GM19351 (cell line): ENCODE results near the gene ARID1B.
"Not testable (repeated sequence)": the region's sequence is repeated elsewhere in the genome, so short reads cannot be mapped to it uniquely, and the experiment has no call there.

Experiments used
- ATAC-seq: cut with Tn5 transposase; IDR thresholded peaks from one replicate; pipeline ENCODE4 v1.9.1; 2021; ENCODE audit warnings: mild to moderate bottlenecking, moderate library complexity; ENCODE audit not compliant: unreplicated experiment

The ARID1B gene

DNA sequence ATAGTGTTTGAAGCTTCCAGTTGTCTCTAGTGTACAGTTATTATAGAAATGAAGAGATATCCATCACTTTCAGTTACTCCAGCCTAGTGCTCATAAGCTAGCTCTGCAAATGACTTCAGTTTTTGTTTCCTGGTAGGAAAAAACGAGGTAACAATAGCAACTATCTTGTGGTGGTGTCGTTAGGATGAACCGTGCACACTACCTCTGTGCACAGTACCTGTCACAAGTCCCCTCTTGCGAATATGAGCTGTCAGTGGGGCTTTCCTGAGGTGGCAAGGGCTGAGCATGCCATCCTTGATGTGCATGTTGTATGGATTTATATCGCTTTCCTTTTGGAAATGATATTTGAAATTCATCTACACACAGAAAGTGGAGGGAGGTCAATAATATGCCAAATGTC is 151.8 kb downstream of the ARID1B start:
- ATAC-seq = no peak

DNA sequence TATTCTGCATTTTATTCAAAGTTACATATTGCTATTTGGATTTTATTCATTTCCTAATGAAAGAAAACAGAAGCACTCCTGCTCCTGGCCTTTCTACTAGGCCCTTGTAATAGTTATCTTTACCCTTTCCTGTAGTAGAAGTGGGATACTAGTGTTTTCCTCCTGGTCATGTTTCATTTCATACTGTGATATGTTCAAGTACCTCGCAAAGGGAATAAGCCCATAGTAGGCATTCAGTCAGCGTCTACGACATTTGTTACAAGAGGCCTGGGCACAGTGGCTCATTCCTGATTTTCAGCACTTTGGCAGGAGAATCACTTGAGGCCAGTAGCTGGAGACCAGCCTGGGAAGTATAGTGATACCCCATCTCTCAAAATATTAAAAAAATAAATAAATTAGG is 154.1 kb downstream of the ARID1B start:
- ATAC-seq = no peak

DNA sequence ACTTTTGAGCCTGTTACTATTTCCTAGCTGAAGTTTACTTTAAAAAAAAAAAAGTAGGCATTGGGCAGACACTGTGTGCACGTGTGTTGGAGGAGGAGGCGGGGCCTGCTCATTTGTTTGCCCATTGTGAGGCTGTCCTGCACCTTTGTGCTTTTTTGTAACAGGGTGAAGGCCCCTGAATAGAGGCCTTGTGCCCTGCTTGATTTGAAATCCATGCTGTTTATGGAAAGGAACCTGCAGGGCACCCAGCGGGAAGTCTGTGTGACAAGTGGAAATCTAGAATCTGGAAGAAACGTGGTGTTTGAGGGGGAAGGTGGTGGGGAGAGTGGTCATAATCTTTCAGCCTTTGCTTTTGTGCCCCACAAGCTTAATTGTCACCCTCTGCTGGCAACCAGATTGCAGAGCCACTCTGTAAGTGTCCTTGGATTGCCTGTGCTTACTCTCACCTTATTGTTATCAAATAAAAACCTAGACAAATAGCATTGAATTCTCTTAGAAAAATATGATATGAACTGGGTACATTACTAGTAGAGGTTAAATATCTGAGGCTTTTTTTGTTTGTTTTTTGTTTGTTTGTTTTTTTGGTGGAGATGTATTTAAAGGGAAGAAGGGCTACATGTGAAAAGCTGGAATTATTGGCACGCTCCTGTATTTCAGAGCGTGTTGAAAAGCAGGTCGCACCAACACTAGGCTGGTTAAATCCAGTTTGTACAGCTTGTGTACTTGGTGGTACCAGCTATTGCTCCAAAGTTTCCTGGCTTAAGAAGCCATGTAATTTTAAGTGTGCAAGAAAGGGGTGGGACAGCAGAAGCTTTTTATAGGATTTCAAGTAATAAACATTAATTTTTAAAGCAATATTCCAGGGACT is 156.3 kb downstream of the ARID1B start:
- ATAC-seq = no peak

DNA sequence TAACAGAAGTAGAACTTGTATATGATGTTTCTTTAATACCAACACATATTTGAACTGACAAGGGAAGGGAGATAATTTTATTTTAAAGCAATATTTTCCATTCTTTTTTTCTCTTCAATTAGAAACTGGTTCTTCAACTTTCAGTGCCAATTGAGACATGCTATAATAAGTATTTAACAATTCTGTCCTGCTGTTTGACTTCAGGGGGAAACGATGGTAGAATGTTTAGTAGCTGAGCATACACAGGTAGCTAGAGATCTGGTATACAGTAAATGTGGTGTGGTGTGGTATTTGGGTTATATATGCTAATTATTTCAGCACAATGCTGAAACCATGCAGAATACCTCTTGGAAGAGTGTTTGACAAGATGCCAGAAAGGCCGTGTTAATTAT is 156.9 kb downstream of the ARID1B start:
- ATAC-seq = no peak

DNA sequence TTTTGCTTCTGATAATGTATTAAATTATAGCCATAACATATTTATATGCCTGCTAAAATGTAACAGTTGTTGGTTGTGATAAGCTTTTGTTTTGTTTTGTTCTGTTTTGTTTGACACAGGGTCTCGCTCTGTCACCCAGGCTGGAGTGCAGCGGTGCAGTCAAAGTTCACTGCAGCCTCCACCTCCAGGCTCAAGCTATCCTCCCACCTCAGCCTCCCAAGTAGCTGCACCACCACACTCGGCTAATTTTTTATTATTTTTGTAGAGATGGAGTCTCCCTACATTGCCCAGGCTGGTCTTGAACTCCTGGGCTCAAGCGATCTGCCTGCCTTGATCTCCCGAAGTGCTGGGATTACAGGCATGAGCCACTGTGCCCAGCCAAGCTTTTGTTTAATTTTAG is 157.8 kb downstream of the ARID1B start:
- ATAC-seq = no peak

DNA sequence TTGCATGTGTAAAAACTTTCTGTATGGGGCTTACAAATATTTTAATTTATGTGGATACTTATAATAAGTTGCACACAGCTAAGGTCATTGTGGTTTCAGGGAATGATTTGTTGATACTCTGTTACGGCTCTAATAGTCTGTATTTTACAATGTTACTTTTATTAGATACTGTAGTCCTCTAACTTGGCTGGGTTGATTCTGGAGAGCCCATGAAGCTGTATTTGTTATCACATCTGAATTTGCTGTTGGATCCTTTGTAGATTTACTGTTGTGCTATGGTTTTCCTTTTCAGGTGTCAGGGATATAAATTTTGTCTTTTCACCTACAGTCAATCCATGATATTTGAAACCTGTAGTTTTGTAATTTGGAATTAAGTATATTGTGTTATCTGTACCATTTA is 161.0 kb downstream of the ARID1B start:
- no peak for ATAC-seq

DNA sequence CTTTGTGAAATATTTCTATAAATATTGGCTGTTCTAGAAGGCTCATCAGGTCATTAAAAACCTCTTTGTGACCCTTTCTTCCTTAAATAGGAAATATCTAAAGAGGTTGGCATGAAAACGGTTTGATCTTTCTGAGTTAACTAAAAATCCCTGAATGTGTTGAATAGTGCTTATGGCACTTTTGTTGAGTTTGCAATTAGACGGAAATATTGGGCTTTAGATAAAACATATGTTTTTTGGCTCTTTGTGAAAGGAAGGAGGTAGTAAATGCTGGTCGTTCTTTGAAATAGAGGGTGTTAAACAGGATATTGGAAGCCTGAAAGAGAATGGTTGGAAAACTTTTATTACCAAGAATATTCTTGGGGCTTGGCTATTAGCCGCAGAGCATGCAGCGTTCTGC is 163.0 kb downstream of the ARID1B start:
- ATAC-seq = no peak

DNA sequence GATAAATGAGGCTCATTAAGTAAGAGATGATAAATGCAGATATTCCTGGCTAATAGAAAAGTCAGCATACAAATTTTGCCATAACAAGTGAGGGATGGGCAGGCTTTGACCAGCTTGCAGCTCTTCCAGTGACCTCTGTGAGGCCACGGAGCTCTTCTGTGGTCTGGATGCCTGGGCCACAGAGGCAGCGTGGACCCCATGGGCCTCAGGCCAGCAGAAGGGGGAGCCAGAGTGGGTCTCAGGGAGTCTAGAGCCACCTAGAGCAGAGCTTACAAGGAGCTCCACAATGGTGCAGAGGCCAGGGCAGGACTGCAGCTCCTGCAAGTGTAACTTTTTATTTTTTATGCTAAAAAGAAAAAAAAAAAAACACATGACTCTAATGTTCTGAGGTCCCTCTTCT is 165.1 kb downstream of the ARID1B start:
- ATAC-seq = no peak

DNA sequence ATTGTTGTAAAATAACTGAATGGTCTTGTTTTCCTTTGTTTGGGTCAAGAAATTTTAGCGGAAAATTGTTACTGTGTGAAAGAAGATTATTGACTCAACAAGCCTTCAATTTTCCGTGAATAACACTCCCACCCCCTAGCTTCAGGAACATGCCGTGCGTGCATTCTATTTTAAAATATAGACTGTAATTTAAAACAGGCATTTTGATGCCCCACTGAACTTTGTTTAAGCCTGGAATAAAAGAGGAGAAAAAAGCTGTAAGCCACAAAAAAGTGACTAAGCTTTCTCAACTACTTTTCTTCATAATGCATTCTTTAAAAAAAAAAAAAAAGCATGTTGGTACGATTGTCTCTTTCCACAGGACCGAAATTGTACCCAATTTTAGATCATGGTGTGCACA is 166.0 kb downstream of the ARID1B start:
- ATAC-seq = no peak

DNA sequence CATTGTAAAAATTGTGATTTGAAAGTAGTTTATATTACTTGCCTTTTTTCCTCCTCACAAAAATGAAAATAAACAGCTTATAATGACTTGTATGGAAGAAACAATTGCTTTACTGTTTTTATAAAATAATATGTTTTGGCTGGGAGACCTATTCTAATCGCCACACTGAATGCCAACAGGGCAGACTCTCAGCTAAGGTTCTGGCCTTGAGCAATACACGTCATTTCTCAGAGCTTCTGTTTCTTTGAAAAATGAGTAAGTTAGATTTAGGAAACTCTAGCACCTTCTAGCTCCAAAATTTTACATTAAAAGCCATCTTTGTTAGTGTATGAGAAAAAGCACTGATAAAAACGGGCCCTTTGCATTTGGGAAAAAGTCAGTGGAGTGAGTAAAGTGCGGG is 166.6 kb downstream of the ARID1B start:
- no peak for ATAC-seq

DNA sequence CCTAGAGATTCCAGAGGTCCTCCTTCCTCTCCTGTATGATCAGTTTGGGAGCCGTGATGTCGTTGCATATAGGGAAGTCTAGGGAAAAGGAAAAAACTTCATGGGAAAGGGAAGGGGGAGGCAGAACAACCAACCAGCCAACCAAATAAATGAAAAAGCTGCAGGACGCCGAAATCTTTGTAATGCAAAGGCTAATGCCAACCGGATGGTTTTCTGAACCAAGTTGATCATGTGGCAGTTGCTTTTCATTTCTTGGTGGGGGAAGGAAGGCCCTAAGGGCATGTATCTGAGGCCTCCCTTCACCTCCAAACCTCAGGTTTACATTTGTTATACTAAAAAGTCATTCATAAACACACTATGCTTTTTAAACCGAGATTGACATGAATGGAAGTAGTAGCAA is 167.2 kb downstream of the ARID1B start:
- no peak for ATAC-seq

DNA sequence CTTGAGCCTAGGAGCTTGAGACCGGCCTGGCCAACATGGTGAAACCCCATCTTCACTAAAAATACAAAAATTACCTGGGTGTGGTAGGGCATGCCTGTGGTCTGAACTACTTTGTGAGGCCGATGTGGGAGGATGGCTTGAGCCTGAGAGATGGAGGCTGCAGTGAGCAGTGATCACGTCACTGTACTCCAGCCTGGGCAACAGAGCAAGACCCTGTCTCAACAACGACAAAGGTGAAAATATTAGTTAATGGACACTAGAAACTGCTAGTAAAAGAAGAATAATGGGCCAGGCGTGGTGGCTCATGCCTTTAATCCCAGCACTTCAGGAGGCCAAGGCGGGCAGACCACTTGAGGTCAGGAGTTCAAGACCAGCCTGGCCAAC is 168.6 kb downstream of the ARID1B start:
- not testable (repeated sequence) for ATAC-seq

DNA sequence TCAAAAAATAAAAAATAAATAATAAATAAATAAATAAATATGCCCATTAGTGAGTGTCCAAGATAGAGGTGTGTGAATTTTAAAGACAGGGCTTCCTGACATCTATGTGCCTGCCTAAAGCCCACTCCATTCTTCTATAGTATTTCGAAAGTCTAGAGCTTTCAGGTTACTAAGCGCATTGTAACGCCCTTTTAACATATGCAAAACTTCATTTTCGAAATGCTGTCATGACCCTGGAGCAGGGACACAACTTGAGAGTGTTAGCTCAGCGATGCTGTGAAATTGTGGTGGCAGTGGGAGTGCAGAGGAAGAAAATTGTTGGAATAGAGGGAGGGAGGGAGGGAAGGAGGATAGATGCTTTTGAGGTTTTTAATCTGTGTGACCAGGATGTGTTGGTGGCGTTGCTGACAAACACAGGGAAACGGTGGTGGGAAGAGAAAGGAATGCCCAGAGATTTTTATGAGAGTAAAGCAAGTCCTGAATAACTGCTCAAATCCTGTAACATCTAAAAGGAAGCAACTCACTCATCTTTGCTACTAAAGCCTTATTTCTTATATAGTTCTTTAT is 169.3 kb downstream of the ARID1B start:
- no peak for ATAC-seq

DNA sequence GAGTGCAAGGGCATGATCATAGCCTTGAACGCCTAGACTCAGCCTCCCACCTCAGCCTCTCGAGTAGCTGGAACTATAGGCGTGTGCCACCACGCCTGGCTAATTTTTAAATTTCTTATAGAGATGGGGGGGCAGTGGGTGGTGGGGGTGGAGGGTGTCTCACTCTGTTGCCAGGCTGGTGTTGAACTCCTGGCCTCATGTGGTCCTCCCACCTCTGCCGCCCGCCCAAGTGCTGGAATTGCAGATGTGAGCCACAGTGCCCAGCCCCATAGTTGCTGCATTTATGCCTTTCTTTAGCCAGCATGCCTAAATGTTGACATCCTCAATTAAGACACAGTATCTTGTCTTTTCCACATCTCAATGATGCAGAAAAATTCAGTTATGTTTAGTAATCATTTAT is 171.1 kb downstream of the ARID1B start:
- no peak for ATAC-seq

DNA sequence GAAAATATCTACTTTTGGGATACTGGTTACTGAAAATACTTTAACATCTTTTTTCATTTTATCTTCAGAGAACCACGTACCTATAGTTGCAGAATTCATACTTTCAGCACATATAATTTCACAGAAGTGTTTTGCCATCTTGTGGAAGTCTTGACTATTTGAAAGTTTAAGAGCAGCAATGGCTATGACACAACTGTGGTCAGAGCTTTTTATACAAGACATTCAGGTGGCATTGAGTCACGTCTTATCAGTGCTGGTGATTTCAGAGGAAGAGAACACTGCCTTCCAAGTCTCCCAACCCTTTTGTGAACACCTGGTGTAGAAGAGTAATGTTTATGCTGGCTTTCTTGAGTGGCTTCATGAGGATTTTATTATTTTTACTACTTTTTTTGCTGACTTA is 171.6 kb downstream of the ARID1B start:
- no peak for ATAC-seq

DNA sequence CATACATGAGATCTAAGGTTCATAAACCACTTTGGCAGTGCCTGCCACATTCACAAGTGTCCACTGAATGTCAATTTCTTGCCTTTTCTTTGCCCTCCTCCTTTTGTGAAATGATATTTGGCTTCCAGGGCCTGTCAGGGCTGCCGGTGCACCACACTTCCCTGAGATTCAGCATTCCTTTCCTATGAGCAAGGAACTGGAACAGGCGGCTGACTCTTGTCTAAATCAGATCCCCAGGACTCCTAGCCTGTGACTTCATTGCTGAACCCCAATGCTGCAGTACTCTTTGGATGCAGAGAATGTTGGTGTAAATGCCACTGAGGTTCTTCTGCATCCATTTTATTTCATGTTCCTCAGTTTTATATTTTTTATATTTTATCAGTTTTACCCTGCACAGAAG is 172.2 kb downstream of the ARID1B start:
- no peak for ATAC-seq

DNA sequence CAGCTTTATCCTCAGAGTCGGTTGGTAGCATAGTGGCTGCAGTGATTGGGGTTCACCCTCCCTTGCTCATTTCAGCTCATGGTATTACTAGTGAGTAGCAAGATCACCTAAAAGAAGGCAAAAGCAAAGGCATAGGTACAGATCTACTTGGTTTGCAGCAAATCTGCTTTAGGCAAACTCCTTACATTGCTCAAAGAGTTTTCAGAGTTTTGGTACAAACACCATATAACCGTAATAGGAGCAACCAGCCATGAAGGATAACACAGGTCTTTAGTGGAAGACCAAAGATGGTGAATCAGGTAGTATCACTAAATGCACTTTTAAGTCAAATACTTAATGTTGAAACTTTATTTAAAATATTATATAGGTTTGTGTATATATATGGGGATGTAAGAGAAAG is 172.9 kb downstream of the ARID1B start:
- ATAC-seq = no peak

DNA sequence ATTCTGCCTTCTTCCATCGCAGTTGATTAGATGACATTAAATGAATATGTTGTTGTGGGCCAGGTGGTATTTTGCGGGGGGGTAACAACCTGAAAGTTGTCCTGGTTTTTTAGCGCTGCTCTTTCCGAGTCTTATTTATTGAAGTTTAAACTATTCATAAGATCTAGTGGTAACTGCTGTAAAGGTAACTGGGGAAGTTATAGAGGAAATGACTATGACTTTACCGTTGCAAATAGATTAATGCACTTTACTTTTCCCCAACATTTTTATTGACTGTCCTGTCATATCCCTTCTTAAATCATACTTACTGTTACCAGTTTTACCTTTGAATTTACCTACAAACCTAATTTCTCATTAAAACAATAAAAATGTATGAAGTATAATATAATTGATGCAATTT is 173.4 kb downstream of the ARID1B start:
- ATAC-seq = no peak

DNA sequence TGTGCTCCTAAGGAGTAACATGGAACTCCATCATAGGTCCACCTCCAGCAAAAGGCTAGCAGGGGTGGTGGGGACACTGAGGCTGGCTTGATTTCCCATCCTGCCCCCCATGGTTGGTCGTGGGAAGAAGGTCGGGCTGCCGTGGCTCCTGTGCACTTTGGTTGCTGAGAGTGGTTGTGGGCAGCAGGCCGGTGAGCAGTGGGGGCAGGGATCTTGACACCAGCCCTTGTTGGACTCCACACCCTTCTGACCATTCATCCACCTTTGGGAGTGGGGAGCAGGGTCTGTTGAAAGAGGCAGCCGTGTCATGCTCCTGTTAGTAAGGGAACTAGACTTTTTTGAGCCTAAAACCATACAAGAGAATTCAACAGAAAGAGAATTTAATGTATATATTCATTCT is 175.2 kb downstream of the ARID1B start:
- ATAC-seq = no peak

DNA sequence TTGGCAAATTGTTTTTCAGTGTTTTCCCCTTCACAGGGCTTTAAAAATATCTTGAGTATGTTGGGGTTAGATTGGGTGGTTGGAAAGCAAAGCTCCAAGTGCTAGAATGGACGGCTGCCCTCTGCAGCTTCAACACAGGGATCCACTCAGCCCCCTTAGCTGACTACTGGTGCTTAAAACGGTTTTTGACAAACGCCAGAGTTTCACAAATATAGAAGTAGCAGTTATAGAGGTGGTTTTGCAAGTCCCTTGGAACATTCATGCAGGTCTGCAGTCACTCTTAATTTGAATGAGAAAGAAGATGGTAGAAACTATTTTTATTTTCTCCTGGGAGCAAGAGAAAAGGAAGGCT is 175.9 kb downstream of the ARID1B start:
- ATAC-seq = no peak

DNA sequence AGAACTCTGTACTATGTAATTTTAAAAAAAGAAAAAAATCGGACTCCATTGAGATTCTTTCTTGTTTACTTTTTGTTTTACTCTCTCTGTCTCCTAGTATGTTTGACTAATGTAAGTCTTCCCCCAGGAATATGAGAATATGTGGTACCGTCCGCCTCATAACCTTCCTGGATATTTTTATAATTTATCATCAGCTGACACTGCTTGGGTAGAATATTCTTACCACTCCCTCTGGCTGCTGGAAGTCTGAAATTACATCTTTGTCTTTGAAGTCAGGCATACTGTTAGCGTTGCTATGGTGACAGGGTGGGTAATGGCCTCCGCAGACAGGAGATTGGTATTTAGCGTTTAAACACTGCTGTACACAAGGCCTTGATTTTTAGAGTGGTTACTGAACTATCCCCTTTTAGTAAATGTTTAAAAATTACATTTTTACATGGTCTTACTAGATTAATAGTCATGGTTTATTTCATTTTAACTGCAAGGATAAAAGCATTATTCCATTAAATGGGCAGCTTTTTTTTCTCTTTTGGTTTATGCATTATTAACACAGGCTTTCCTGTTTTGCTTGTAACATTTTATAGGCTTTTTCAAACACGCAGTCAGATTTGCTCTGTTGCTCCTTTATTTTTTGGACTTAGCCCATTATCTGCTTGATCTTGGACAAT is 176.4 kb downstream of the ARID1B start:
- no peak for ATAC-seq

DNA sequence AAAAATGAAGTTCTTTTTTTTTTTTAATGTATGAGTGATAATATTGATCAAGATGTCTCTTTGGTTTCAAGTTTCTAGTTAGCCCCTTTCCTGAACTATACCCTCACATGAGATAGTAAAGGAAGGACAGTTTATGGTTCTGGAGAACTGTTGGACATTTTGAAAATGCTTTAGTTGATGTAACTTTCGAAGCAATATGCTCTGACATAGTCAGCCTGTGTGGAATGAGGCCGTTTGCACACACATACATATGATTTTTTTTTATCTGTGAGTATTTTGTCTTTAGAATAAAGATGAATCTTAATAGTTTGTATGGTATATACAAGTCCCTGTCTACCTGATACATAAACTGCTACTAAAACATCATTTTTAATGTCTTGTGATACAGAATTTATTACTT is 177.0 kb downstream of the ARID1B start:
- ATAC-seq = no peak
